H1 (cell line): ENCODE data around the gene RPLP2. TPM values are rescaled to one million over a fixed set of nuclear protein-coding genes. Genes with fewer than 3 reads are reported as not detected.

ENCODE experiments used
- BACH1 ChIP-seq: IDR thresholded peaks from 2 replicates; pipeline ENCODE4 v1.6.1; 2012; ENCODE audit warnings: low read length, improper control_type of control experiment
- CEBPB ChIP-seq: IDR thresholded peaks from 2 replicates; pipeline ENCODE4 v1.6.1; 2012; ENCODE audit warnings: low read depth, low read length
- CHD2 ChIP-seq: IDR thresholded peaks from 2 replicates; pipeline ENCODE4 v1.6.1; 2012; ENCODE audit warnings: low read length, improper control_type of control experiment
- EZH2 ChIP-seq: fragments of 200-600 bp; sonication (generic); IDR thresholded peaks from 2 replicates; pipeline ENCODE4 v1.7.1; 2012; ENCODE audit warnings: low read depth, mild to moderate bottlenecking, moderate library complexity, low read length, inconsistent platforms; ENCODE audit not compliant: severe bottlenecking
- FOSL1 ChIP-seq: IDR thresholded peaks from 2 replicates; pipeline ENCODE4 v1.6.1; 2011; ENCODE audit warnings: mild to moderate bottlenecking, low read depth, low read length, moderate library complexity; ENCODE audit not compliant: insufficient read depth
- RBBP5 ChIP-seq: IDR thresholded peaks from 2 replicates; pipeline ENCODE4 v1.7.1; 2012; ENCODE audit warnings: low read depth, mild to moderate bottlenecking, inconsistent platforms, low read length, moderate library complexity, borderline replicate concordance
- TAF1 ChIP-seq: IDR thresholded peaks from 2 replicates; pipeline ENCODE4 v1.6.1; 2011; ENCODE audit warnings: mild to moderate bottlenecking, low read depth, low read length
- TBP ChIP-seq: IDR thresholded peaks from 2 replicates; pipeline ENCODE4 v1.6.1; 2011; ENCODE audit warnings: low read depth, low read length, improper control_type of control experiment
- polyA plus RNA-seq, 7 experiments: library from polyadenylated mRNA; depleted of rRNA in 3 of 7; stranded (reverse) in 5 of 7; unstranded in 2 of 7; fragments of >200 nt in 5 of 7; fragments of 200-250 nt in 2 of 7; gene quantifications; 1 replicate in 5 of 7; 2 replicates in 1 of 7; 4 replicates in 1 of 7; pipeline versions ENCODE4 v1.2.1 to v1.2.3, GENCODE V29; 2011 to 2013; ENCODE audit warnings: missing spikeins in 2 of 7, mixed read lengths in 2 of 7
- total RNA-seq: library from RNA; stranded (reverse); fragmentation: NEBNext Ultra II Directional; extraction: Animal tissue kit (Norgen Biotek cat#: 25700); gene quantifications from 2 replicates; pipeline ENCODE4 v1.2.1, GENCODE V29; 2021
- TF ChIP-seq, protein P1 (sequence below): fragments of 300-600 bp; sonication (generic); IDR thresholded peaks from 2 replicates; pipeline ENCODE4 v1.7.1; 2012; ENCODE audit warnings: low read length, moderate library complexity, mild to moderate bottlenecking, inconsistent platforms; ENCODE audit not compliant: insufficient replicate concordance

The RPLP2 gene
- total and polyA plus RNA-seq, 2 of the 8 experiments (the other 6 are each of a cell fraction or from before 2014, with no cell fraction given): 1,789 to 2,106 TPM

DNA sequence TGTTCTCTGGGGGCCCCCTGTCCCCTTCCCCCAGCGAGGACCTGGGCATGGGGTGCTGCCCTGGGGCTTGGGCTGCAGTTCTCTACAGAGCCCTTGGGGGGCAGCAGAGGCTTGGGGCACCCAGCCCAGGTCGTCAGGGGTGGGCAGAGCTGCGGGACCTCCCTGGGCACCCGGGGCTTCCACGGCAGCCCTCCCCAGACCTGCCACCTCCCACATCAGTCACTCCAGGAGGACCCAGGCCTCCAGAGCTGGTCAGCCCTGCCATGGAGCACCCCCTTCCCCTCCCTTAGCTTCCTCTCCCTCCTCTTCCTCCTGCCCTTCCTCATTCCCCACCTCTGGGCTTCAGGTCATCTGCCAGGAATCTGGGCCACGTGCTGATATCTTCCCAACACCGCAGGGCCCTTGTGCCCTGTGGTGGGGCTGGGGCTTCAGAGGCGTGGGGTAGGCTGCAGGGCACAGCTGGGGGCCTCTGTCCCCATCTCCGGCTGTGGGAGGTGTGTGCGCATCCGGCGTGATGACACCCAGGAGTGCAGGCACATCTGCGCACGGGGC is 38.7 kb downstream of the RPLP2 start (continued):
- TF ChIP-seq, protein P1, sequence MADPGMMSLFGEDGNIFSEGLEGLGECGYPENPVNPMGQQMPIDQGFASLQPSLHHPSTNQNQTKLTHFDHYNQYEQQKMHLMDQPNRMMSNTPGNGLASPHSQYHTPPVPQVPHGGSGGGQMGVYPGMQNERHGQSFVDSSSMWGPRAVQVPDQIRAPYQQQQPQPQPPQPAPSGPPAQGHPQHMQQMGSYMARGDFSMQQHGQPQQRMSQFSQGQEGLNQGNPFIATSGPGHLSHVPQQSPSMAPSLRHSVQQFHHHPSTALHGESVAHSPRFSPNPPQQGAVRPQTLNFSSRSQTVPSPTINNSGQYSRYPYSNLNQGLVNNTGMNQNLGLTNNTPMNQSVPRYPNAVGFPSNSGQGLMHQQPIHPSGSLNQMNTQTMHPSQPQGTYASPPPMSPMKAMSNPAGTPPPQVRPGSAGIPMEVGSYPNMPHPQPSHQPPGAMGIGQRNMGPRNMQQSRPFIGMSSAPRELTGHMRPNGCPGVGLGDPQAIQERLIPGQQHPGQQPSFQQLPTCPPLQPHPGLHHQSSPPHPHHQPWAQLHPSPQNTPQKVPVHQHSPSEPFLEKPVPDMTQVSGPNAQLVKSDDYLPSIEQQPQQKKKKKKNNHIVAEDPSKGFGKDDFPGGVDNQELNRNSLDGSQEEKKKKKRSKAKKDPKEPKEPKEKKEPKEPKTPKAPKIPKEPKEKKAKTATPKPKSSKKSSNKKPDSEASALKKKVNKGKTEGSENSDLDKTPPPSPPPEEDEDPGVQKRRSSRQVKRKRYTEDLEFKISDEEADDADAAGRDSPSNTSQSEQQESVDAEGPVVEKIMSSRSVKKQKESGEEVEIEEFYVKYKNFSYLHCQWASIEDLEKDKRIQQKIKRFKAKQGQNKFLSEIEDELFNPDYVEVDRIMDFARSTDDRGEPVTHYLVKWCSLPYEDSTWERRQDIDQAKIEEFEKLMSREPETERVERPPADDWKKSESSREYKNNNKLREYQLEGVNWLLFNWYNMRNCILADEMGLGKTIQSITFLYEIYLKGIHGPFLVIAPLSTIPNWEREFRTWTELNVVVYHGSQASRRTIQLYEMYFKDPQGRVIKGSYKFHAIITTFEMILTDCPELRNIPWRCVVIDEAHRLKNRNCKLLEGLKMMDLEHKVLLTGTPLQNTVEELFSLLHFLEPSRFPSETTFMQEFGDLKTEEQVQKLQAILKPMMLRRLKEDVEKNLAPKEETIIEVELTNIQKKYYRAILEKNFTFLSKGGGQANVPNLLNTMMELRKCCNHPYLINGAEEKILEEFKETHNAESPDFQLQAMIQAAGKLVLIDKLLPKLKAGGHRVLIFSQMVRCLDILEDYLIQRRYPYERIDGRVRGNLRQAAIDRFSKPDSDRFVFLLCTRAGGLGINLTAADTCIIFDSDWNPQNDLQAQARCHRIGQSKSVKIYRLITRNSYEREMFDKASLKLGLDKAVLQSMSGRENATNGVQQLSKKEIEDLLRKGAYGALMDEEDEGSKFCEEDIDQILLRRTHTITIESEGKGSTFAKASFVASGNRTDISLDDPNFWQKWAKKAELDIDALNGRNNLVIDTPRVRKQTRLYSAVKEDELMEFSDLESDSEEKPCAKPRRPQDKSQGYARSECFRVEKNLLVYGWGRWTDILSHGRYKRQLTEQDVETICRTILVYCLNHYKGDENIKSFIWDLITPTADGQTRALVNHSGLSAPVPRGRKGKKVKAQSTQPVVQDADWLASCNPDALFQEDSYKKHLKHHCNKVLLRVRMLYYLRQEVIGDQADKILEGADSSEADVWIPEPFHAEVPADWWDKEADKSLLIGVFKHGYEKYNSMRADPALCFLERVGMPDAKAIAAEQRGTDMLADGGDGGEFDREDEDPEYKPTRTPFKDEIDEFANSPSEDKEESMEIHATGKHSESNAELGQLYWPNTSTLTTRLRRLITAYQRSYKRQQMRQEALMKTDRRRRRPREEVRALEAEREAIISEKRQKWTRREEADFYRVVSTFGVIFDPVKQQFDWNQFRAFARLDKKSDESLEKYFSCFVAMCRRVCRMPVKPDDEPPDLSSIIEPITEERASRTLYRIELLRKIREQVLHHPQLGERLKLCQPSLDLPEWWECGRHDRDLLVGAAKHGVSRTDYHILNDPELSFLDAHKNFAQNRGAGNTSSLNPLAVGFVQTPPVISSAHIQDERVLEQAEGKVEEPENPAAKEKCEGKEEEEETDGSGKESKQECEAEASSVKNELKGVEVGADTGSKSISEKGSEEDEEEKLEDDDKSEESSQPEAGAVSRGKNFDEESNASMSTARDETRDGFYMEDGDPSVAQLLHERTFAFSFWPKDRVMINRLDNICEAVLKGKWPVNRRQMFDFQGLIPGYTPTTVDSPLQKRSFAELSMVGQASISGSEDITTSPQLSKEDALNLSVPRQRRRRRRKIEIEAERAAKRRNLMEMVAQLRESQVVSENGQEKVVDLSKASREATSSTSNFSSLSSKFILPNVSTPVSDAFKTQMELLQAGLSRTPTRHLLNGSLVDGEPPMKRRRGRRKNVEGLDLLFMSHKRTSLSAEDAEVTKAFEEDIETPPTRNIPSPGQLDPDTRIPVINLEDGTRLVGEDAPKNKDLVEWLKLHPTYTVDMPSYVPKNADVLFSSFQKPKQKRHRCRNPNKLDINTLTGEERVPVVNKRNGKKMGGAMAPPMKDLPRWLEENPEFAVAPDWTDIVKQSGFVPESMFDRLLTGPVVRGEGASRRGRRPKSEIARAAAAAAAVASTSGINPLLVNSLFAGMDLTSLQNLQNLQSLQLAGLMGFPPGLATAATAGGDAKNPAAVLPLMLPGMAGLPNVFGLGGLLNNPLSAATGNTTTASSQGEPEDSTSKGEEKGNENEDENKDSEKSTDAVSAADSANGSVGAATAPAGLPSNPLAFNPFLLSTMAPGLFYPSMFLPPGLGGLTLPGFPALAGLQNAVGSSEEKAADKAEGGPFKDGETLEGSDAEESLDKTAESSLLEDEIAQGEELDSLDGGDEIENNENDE: no peak
- TF ChIP-seq FOSL1: no peak
- no peak for TF ChIP-seq RBBP5
- no peak for TF ChIP-seq CEBPB
- 0 out of 2 replicates have a peak, but pooled peaks have one; percentile 2 for TF ChIP-seq TAF1
- TF ChIP-seq TBP: no peak
- TF ChIP-seq CHD2: no peak
- TF ChIP-seq BACH1: no peak
- TF ChIP-seq EZH2: no peak
- TF ChIP-seq, all 59 proteins: peak for 6
